NCI-H748 (cell line): Measurements from ENCODE around the gene PCP4.
A peak's percentile ranks its signal among the peaks of the same experiment; 100 is the strongest.

Experiments used
- DNase-seq: peaks from one replicate; lab custom pipeline; 2025; ENCODE audit not compliant: unreplicated experiment; lab: John Stamatoyannopoulos, UW

PCP4 gene

DNA sequence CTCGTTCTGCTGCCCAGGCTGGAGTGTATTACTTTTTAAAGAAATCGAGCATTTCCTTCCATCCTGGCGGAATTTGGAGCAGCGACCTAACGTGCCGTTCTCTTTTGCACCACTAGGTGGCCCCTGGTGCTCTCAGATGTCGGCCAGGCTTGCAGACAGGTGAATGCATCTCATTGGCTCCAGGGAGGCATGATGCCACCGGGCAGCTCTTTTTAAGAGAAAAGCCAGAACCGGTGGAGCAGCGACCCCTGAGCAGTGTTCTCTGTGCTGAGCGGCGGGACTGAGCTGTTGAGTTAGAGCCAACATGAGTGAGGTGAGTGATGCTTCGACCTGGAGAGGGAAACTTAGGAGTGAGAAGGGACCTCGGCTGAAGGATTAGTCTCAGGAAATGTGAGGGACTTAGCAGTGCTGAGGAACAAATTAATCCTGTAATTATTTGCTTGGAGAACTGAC, at the start of gene PCP4:
TSS of gene PCP4 (plus strand) at position 241 of the 453 bp plus-strand sequence. CDS start at position 305, 64 bp downstream.
- peak; percentile 89 for DNase-seq

DNA sequence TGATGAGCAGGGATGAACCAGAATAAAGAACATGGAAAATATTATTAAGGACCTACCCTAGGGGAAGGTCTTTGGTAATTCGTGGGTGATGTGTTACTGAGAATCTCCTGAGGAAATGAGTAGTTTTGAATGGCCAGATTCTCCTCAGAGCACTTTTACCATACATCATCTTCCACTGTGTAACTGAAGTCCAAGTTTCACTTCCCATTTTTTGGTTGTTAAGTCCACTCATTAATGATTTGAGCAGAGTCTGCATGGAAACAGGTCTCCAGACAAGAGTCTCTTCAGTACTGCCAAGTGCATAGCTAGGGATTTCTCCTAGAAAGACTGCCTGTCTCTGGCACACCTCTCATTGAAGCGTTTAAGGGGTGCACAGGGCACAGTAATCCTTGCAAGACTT, 48.7 kb upstream of the PCP4 start:
- DNase-seq: no peak

GRCh38 chr21:39822042-39822441, 45.2 kb upstream of the PCP4 start:
- no peak for DNase-seq

- DNase-seq: no peak
These were observed 42.0 kb upstream of the PCP4 start for GRCh38 chr21:39825250-39825649.

DNA sequence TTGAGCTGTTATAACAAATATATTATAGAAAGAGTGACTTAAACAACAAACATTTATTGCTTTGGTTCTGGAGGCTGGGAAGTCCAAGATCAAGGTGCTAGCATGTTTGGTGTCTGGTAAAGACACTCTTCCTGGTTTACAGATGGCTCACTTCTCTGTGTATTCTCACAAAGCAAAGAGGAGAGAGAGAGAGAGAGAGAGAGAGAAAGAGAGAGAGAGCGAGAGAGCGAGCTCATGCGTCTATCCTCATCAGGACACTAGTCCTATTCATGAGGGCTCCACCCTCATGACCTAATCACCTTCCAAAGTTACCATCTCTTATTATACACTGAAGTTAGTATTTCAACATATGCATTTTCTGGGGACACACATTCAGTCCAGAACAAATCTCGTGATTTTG, 32.7 kb upstream of the PCP4 start:
- no peak for DNase-seq

DNA sequence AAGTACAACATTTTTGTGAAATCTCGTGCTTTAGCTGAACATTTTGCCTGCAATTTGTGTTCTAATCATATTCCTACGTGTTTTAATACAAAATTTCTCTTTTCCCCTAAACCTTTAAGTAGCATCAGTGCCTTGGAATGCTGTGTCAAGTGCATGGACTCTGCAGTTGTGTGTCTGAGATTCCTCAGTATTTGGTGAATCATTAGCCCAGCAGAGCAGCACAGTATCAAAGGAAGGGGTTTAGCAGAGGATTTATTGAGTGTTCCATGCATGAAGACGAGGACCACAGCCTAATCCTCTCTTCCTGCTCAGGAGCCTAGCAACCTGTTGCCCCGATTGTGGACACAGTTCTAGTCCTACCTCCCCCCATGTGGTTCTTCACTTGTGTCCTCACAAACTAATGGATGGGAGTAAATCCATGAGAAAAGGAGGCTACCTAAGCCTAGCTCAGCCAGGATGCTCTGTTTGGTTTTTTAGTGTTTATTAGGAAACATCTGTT, 29.3 kb upstream of the PCP4 start:
- no peak for DNase-seq

- no peak for DNase-seq
These were observed 26.7 kb upstream of the PCP4 start for GRCh38 chr21:39840373-39841097.

DNA sequence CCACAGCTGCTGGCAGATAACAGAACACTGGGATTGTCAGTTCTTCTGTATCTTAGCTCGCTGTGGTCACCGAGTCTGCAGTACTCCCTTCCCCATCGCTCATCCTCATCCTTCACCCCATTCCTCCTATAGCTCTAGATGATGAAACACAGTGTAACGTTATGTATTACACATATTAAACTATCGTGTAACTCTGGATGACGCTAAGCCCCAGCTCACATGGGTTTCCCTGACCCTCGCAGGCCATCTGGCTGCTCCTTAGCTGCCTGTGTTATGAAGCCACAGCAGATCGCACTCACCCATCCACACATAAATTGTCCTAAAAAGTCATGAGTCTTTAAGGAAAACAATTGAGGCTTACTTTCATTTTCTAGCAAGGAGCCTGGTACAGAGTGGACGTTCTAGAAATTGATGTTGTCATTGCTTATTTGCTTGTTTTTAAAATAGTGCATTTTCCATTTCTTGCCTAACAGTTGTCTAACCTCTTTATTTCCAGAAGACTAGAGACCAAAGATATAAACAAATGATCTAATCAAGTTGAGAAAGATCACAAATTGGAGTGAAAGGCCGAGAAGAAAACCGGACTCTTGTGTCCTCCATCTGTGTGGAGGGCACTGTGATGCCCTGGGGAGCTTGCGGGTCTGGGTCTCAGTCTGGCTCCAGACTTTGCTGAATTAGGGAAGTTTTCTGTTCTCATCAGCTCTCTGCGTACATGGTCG, 24.3 kb upstream of the PCP4 start:
- DNase-seq: no peak

- DNase-seq: no peak
These were observed 23.8 kb upstream of the PCP4 start for GRCh38 chr21:39843483-39843882.

- no peak for DNase-seq
These were observed 23.3 kb upstream of the PCP4 start for GRCh38 chr21:39843916-39844315.

DNA sequence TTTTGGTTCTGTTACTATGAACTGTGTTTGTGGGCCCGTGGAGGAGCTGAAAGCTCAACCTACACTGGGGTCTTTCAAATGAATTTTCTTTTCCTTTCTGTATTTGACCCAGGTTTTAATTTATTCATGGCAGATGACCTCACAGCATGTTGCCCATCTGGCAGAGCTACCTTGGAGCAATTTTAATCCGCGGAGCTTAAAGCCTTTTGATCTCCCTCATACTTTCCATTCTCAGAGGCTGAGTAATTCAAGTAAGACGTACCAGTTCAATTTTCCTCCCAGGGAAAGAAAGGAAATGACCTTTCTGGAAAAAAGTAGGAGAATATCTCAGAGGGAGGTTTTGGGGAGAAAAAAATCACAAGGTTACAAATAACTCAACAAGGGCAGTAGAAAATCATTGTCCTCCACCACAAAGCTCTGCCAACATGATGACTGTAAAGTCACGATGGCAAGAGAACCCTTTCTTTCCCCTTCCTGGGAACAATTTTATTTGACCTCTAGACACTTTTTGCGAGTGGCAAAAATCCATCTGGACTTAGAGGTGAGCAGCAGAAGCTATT, 21.6 kb upstream of the PCP4 start:
- DNase-seq: peak; percentile 13

- no peak for DNase-seq
These were observed 19.4 kb upstream of the PCP4 start for GRCh38 chr21:39847877-39848276.

DNA sequence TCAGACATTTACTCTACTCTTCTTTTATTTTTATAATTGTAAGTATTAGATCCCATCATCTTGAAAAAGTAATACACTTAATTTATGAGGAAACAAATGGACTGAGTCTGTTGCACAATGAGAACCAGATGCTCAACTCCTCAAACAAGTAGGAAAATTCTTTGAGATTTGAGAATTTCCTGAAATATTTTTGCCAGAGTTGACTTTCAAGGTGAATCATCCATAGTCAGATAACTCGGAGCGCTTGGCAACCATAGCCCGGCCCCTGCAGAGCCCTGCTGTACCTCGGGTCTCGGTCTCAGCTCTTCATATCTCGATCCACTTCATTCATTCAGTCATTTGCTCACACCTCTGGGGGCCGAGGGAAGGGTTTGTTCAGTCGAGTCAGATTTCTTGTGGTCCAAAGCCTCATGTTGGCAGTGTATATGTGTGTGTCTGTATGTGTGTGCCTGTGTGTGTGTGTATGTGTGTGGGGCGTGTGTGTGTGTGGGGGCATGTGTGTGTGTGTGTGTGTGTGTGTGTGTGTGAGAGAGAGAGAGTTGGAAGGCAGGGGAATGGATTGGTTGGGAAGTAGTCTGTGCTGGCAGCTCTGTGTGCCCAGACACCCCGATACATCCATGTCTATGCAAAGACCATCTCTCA, 18.1 kb upstream of the PCP4 start:
- no peak for DNase-seq

DNA sequence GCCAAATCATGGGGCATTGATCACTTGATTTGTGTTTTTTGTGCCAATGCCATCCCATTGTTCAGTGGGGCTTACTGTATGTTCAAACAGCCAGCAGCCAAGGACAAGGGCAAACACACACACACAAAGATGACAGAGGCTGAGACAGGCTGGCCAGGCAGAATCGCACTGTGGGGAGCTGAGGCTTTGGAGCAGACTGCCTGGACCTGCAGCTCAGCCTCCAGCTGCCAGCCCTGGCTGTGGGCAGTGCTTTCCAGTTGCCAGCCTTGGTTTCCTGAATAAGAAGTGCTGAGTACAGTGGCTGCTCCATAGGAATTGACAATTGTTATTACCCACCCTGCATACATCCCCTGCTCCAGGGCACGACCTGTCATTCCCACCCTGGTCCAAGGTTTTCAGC, 16.9 kb upstream of the PCP4 start:
- DNase-seq: no peak

DNA sequence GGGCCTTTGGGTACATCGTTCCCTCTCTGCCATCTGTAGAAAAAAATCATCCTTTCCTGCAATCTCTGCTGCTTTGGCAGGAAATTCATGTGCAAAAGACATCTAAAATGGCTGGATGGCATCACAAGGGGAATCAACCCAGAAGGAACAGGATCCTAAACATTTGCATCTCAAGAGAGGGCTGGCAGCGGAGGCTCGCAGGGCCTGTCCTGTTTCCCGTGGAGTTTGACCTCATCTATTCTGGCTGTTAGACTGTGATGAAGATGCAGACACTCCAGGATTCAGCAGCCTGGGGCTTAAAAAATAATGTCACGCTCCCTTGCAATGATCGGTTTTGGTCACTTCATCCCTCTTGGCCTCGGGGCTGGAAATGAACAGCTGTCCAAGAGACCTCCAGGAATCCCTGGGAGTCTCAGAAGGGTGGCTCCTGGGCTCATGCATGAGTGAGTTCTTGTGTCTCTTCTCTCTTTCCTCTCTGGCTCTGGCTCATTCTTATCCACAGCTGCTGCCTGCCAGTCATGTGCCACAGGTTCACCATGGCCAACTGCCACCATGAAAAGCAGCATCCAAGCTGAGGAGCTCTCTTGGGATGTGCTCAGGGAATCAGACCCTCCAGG, 16.1 kb upstream of the PCP4 start:
- no peak for DNase-seq

DNA sequence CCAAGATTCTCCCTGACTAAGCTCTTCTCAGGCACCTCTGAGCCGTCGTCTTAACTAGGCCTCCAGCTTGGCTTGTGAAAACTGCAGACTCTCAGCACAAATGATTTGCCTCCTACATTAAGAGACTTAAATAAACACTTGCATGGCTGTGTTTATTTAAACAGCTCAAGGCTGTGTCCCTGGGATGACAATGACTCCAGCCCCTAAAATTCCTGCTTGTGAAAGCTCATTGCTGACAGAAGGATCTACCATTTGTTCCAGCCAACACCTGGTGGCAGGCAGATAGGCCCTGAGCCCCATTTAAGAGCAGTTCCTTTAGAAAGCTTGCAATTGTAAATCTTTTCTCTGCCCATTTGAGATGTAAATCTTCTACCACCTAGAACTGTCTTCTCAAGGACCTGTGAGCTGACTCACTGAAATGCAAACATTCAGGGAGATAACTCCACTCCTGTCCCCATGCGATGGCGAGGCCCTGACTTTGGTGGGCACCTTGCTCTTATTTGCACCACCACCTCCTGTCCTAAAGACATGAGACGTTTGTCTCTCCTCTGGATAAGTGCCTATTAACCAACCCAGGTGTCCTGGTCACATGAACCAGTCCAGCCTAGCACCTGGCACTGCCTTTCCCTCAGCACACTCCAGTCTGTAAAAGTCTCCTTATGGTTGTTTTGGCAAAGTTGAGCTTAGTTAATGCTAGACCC, 15.1 kb upstream of the PCP4 start:
- peak; percentile 78 for DNase-seq

- no peak for DNase-seq
These were observed 14.3 kb upstream of the PCP4 start for GRCh38 chr21:39852726-39853500.

- DNase-seq: no peak
These were observed 12.7 kb upstream of the PCP4 start for GRCh38 chr21:39854572-39854971.

- no peak for DNase-seq
These were observed 11.6 kb upstream of the PCP4 start for GRCh38 chr21:39855595-39855994.

DNA sequence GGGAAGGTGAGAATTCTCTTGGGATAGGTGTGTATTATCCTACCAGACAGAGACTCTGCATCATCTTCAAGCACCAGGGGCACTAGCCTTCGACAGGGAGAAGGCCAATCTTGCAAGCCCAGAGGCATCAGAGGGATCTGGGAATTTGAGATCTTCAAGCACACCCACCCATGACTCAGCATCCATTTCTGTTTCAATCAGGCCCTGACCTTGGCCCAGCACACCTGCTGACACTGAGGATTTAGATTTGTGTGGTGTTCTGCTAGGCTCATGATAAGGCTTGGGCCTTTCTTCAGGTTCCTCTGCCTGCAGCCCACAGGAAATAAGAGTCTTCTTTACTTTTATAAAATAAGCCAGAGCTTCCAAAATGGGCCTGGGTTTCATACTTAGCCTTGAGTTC, 6.6 kb upstream of the PCP4 start:
- no peak for DNase-seq
